Fibroblast of villous mesenchyme (primary cell): ENCODE data around the gene SLC45A1. TPM values are rescaled to one million over a fixed set of nuclear protein-coding genes. Genes with fewer than 3 reads are reported as not detected.

Source experiments
- DNase-seq: peaks from one replicate; pipeline ENCODE4 v3.0.0-alpha.2; 2010; ENCODE audit warnings: low read depth
- H3K4me3 ChIP-seq: 2 replicates; pipeline ENCODE4 v1.5.1; 2011; ENCODE audit warnings: low read depth, mild to moderate bottlenecking, low read length
- small RNA-seq: library from RNA; depleted of rRNA; stranded (forward); fragments of <200 nt; gene quantifications from one replicate; pipeline ENCODE3, GENCODE V24; 2012
- total RNA-seq: library from RNA; depleted of rRNA; stranded (reverse); fragments of >200 nt; gene quantifications from 2 replicates; pipeline ENCODE4 v1.2.3, GENCODE V29; 2012
- TF ChIP-seq, protein P1 (sequence below): IDR thresholded peaks from 2 replicates; pipeline ENCODE4 v1.5.1; 2012; ENCODE audit warnings: low read depth, mild to moderate bottlenecking, low read length; ENCODE audit not compliant: insufficient read depth

Gene SLC45A1
- total RNA-seq, 1 donor = 0.86 TPM

DNA sequence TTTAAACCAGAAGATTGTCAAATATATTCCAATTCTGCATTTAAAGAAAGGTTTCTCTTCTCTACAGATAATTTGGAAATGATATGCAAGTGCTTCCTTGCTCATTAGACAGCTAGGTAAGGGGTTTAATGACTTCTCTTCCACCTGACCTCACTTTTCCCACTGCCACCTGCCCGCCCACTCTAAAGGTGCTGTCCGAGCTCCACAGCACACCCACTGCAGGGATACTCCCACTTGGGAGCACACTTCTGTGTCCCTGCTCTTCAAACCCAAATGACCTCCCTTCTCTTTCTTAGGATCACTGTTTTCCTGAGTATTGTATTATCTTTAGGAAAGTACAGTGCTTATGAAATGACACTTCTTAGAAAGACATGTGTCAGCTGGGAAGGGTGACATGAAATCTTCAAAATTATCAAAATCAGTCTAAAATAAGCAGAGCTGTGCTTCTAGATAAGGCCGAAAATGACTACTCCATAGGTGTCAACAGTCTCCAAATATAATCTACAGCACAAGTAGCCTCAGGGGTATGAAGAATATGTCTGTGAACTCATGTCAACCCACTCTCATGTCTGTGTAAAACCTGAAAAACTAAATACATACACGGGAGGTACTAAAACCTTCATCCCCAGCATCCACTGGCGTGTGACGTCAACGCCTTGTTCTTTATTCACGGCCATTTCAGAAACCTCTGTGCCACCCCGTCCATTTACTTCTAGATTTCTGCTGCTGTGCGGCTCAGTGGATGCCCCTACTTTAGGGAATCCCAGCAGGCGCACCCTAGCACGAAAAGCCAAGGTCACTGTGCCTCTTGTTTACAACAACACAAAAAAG is 71.0 kb downstream of the SLC45A1 start:
- DNase-seq = no peak
- TF ChIP-seq, protein P1, sequence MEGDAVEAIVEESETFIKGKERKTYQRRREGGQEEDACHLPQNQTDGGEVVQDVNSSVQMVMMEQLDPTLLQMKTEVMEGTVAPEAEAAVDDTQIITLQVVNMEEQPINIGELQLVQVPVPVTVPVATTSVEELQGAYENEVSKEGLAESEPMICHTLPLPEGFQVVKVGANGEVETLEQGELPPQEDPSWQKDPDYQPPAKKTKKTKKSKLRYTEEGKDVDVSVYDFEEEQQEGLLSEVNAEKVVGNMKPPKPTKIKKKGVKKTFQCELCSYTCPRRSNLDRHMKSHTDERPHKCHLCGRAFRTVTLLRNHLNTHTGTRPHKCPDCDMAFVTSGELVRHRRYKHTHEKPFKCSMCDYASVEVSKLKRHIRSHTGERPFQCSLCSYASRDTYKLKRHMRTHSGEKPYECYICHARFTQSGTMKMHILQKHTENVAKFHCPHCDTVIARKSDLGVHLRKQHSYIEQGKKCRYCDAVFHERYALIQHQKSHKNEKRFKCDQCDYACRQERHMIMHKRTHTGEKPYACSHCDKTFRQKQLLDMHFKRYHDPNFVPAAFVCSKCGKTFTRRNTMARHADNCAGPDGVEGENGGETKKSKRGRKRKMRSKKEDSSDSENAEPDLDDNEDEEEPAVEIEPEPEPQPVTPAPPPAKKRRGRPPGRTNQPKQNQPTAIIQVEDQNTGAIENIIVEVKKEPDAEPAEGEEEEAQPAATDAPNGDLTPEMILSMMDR = no peak
- no peak overlapping the region for H3K4me3 ChIP-seq

DNA sequence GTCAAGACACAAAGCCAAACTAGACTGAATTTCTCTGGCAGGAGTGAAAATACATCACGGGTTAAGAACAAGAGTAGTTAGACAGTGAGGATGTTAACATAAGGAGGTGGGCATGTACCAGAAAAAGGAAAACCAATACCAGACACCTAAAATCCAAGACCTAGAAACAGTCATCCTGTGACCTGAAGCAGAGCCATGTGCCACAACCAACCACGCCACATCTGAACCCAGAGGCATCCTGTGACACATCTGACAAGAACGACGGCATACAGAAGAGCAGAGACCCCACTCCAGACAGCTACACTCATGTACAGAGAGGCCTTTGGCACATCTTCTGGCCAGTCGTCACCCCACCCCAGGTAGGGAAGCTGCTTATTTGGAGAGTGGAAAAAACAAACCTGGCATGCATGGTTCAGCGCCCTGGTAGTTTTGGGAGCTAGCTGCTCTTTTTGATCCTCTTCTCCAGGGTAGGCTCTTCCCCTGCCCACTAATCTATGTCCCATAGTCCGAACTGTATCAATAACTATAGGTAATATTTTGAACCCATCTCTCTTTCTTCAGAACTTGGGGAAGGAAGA is 72.1 kb downstream of the SLC45A1 start:
- TF ChIP-seq, protein P1 = no peak
- no peak overlapping the region for H3K4me3 ChIP-seq
- DNase-seq = no peak

DNA sequence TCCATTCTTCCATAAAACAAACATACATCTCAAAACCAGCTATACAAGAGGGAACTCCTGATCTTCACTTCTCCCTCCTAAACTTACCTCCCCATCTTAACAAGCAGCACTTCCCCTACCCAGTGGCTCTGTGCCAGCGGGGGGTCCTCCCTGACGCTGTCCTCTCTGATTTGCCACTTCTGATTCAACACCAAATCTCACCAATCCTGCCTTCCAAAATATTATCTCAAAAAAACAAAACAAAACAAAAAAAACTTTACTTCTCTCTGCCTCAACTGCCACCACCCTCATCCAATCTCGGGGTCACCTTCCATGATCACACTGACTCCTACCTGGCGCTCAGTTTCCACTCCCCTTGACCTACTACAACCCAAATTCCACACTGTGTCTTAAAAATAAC is 72.8 kb downstream of the SLC45A1 start:
- TF ChIP-seq, protein P1 = no peak
- no peak for DNase-seq
- no peak overlapping the region for H3K4me3 ChIP-seq

DNA sequence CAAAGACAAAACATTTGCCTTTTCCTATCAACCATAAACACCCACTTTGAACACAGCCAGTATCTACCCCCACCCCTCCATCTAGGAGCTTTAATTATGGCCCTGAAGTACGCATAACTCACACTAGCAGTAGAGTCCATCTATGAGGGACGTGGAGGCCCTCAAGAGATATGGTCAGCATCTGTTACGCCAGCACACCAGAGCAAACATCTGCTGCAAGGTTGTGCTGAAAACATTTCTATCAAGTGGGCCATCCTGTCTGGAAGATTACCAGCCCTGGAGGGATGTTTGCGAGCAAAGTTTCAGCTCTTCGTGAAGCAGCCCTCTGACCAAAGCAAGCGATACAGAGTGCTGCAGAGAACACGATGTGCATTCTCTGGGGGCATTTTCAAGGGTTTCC is 74.6 kb downstream of the SLC45A1 start:
- no peak overlapping the region for H3K4me3 ChIP-seq
- DNase-seq = peak; percentile 85
- TF ChIP-seq, protein P1 = no peak

Small RNAs within 50 kb of the gene (small RNA-seq; reads per million reads assigned to genes)
- gene RF00019 (not detected), gene RNU6-991P (not detected)
